Hepatocyte (in vitro differentiated cells): ENCODE measurements around the gene ELOVL1. TPM values are rescaled to one million over a fixed set of nuclear protein-coding genes. Genes with fewer than 3 reads are reported as not detected.

ENCODE experiments used
- DNase-seq: peaks from one replicate; pipeline ENCODE4 v3.0.0-alpha.2; 2016; ENCODE audit warnings: low spot score
- H2AFZ ChIP-seq: fragments of 200-600 bp; sonication (generic); 2 replicates; pipeline ENCODE4 v1.6.0; 2016; ENCODE audit warnings: antibody characterized with exemption, mild to moderate bottlenecking
- H3K27ac ChIP-seq: fragments of 200-600 bp; sonication (generic); 2 replicates; pipeline ENCODE4 v1.5.1; 2016; ENCODE audit warnings: mild to moderate bottlenecking
- H3K27me3 ChIP-seq: fragments of 200-600 bp; sonication (generic); 2 replicates; pipeline ENCODE4 v1.6.1; 2016
- H3K36me3 ChIP-seq: fragments of 200-600 bp; sonication (generic); replicated peaks from 2 replicates; pipeline ENCODE4 v1.5.1; 2016; ENCODE audit warnings: low read depth; ENCODE audit not compliant: insufficient read depth
- H3K4me1 ChIP-seq: fragments of 200-600 bp; sonication (generic); 2 replicates; pipeline ENCODE4 v1.5.1; 2016; ENCODE audit warnings: mild to moderate bottlenecking, moderate library complexity; ENCODE audit not compliant: insufficient read depth
- H3K4me2 ChIP-seq: fragments of 200-600 bp; sonication (generic); 2 replicates; pipeline ENCODE4 v1.6.0; 2016
- H3K4me3 ChIP-seq: fragments of 200-600 bp; sonication (generic); 2 replicates; pipeline ENCODE4 v1.5.1; 2016; ENCODE audit warnings: mild to moderate bottlenecking
- H3K79me2 ChIP-seq: fragments of 200-600 bp; sonication (generic); 2 replicates; pipeline ENCODE4 v1.6.0; 2017; ENCODE audit warnings: mild to moderate bottlenecking
- H3K9me2 ChIP-seq: fragments of 200-600 bp; sonication (generic); replicated peaks from 2 replicates; pipeline ENCODE4 v1.6.0; 2017; ENCODE audit warnings: mild to moderate bottlenecking; ENCODE audit not compliant: insufficient read depth
- H3K9me3 ChIP-seq: fragments of 200-600 bp; sonication (generic); 2 replicates; pipeline ENCODE4 v1.5.1; 2016; ENCODE audit warnings: low read depth, mild to moderate bottlenecking
- H4K20me1 ChIP-seq: fragments of 200-600 bp; sonication (generic); 2 replicates; pipeline ENCODE4 v1.6.0; 2016; ENCODE audit warnings: mild to moderate bottlenecking; ENCODE audit not compliant: insufficient read depth, poor library complexity, severe bottlenecking
- CTCF ChIP-seq: fragments of 200-600 bp; sonication (generic); IDR thresholded peaks from 2 replicates; pipeline ENCODE4 v1.5.1; 2016; ENCODE audit warnings: antibody characterized with exemption, mild to moderate bottlenecking; ENCODE audit not compliant: poor library complexity
- EZH2 ChIP-seq: fragments of 200-600 bp; sonication (generic); IDR thresholded peaks from 2 replicates; pipeline ENCODE4 v1.6.1; 2016; ENCODE audit warnings: antibody characterized with exemption, mild to moderate bottlenecking, borderline replicate concordance
- EZH2phosphoT487 ChIP-seq: fragments of 200-600 bp; sonication (generic); IDR thresholded peaks from one replicate; pipeline ENCODE4 v1.6.1; 2018; ENCODE audit warnings: antibody characterized with exemption, mild to moderate bottlenecking, low read depth, moderate library complexity; ENCODE audit not compliant: unreplicated experiment, severe bottlenecking
- WGBS: methylation state at CpG from one replicate; pipeline ENCODE4 v1.1.6; 2016; ENCODE audit warnings: low lambda C conversion rate; ENCODE audit errors: missing lambda C conversion rate; 5-methylcytosine and 5-hydroxymethylcytosine counted together
- polyA plus RNA-seq: library from polyadenylated mRNA; unstranded; fragments of >200 nt; fragmentation: Nextera tagmentation; extraction: Ambion mirVana; gene quantifications from 2 replicates; pipeline ENCODE4 v1.2.1, GENCODE V29; 2016
- total RNA-seq: library from RNA; depleted of rRNA; stranded (reverse); fragments of >200 nt; gene quantifications from 2 replicates; pipeline ENCODE4 v1.2.3, GENCODE V29; 2014

Gene ELOVL1
- total and polyA plus RNA-seq, 2 experiments from 2014 or later, result 90.8 to 185 TPM

GRCh38 chr1:43358746-43359693 lies 8.8 kb downstream of the ELOVL1 start, which contains the start of gene CDC20:
Gene CDC20, plus strand, starts transcription at chr1:43358981. Its CDS starts 235 bp downstream, at chr1:43359216.
- Histone ChIP-seq H3K4me1 (no peaks in the 10 kb centered on the region), H3K9me2 (no peaks in the 10 kb centered on the region), H3K9me3 (no peaks in the 10 kb centered on the region), H2AFZ (peak within 1 kb of the TSS; percentile 87), H3K27ac (peak within 1 kb of the TSS; percentile 94), H4K20me1 (no peaks in the 10 kb centered on the region), H3K4me2 (peak within 1 kb of the TSS; percentile 92), H3K27me3 (no peaks in the 10 kb centered on the region), H3K36me3 (no peaks in the 10 kb centered on the region), H3K4me3 (peak within 1 kb of the TSS; percentile 50), H3K79me2 (peaks cover 6% of the 10 kb centered on the region)
- 3% methylated on average over 47 of the region's 59 CpGs for WGBS
- no peak for TF ChIP-seq EZH2phosphoT487
- no peak for TF ChIP-seq EZH2
- no peak for TF ChIP-seq CTCF
- peak; percentile 99 for DNase-seq

GRCh38 chr1:43358121-43358745 lies 9.6 kb downstream of the ELOVL1 start:
- peak overlapping the region; percentile 94 for H3K27ac ChIP-seq
- H3K9me3 ChIP-seq, result no peaks in the 10 kb centered on the region
- no peaks in the 10 kb centered on the region for H3K4me1 ChIP-seq
- peak overlapping the region; percentile 50 for H3K4me3 ChIP-seq
- H3K9me2 ChIP-seq, result no peaks in the 10 kb centered on the region
- DNase-seq, result peak; percentile 57
- peak; percentile 51 for TF ChIP-seq CTCF
- TF ChIP-seq EZH2phosphoT487, result no peak
- H3K4me2 ChIP-seq, result peak overlapping the region; percentile 92
- peaks cover 6% of the 10 kb centered on the region for H3K79me2 ChIP-seq
- no peaks in the 10 kb centered on the region for H3K36me3 ChIP-seq
- WGBS, result 3% methylated on average over 27 of the region's 33 CpGs
- H3K27me3 ChIP-seq, result no peaks in the 10 kb centered on the region
- H2AFZ ChIP-seq, result peak overlapping the region; percentile 87
- no peaks in the 10 kb centered on the region for H4K20me1 ChIP-seq

DNA sequence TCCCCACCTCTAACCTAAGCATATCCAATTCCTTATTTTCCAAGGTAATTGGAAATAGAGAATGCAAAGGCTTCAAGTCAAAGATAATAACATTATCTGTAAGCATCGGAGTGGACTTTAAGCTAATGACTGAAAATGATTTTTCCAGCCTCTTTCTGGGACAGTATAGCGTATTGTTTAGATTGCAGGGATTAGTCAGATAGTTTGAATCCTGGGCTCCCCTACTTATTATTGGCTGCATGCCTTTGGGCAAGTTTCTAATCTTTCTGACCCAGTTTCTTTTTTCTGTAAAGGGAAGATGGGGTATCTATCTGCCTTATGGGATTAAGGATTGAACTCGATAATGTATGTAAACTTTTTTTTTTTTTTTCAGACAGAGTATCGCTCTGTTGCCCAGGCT lies 10.6 kb downstream of the ELOVL1 start:
- no peak for TF ChIP-seq EZH2
- TF ChIP-seq CTCF, result no peak
- no peak for TF ChIP-seq EZH2phosphoT487
- Histone ChIP-seq H3K9me2 (no peaks in the 10 kb centered on the region), H3K4me3 (no peak overlapping the region), H3K27me3 (no peaks in the 10 kb centered on the region), H3K36me3 (no peaks in the 10 kb centered on the region), H3K9me3 (no peaks in the 10 kb centered on the region), H4K20me1 (no peaks in the 10 kb centered on the region), H3K79me2 (peaks cover 6% of the 10 kb centered on the region), H2AFZ (no peak overlapping the region), H3K27ac (no peak overlapping the region), H3K4me1 (no peaks in the 10 kb centered on the region), H3K4me2 (no peak overlapping the region)
- WGBS, result 75% methylated on average over 4 of the region's 4 CpGs
- no peak for DNase-seq
